ENCODE measurements around the gene TTYH2.

The TTYH2 gene

DNA sequence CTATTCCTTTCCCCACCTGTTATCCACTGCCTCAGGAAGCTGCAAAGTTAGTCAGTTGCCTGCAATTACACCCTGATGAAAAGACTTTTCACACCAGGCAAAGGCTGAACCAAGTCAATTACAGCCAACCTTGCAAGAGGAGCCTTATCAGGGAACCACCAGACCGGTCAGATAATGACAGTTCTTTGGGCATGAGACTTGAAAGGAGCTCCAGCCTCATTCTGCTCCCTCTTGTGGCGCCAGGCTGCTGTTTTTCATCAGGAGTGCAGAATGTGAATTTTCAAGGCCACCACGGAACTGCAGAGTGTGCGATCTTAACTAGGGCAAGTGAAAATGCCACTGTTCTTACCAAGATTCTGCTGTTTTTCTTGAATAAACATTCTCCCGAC, 83.2 kb downstream of the TTYH2 start:
- peak; percentile 15 for DNase-seq

DNA sequence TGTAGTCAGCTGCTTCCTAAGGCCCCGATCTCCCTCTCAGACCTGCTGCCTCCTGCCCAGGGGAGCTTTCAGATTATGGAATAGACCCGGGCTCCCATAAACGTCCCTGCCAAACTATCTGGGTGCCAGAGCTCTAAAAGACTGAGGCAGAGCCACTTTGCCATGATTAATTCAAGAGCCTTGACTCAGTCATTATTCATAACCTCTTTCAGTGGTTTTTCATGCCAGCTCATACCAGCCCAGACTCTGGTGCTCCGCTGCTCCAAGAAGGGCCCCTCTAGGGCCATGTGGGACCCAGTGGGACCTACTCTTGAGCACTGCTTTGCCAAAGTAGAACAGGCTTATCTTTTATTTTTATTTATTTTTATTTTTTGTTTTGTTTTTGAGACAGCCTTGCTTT, 84.6 kb downstream of the TTYH2 start:
- no peak for DNase-seq

DNA sequence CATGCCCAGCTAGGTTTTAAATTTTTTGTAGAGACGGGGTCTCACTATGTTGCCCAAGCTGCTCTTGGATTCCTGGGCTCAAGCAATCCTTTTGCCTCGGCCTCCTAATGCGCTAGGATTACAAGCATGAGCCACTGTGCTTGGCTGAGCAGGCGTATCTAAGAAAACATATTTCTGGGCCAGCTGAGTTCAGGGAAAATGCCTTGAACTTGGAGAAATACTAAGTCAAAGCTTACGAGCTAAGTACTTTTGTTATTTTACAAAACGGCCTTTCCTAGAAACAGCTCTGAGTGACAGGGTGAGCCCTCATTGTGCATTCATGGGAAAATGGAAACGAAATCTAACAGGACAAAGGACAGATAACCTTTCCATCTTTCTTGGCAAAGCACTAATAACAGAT, 85.4 kb downstream of the TTYH2 start:
- no peak for DNase-seq

DNA sequence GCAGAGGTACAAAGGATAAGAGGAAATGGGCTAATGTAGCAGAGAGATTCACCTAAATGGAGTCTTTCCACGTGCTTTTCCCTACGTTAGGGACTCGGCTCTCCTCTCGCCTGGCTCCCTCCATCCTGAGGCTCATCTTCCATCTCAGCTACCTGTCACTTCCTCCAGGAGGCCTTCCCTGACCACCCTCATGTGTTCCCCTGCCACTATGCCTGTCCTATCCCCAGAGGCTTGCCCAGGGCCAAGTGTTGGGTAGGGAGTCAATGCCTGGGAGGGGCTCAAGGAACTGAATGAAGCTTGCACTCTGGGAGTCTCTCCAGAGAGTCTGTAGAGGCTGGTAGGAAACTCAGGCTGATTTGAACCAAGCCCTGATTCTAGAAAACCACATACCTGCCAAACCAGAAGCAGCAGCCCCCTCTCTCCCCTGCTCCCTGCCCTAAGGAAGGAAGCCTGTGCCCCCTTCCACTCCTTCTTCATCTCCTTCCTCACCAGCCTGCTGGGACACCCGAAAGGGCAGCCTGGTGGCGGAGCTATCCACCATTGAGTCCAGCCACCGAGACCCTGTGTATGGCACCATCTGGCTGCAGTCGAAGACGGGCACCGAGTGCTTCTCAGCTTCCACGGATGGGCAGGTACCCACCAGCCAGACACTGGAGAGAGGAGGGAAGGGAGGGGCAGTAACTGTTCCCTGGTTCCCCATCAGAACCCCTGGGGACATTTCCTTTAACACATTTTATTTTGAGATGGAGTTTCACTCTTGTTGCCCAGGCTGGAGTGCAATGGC, 86.0 kb downstream of the TTYH2 start:
- DNase-seq: no peak

DNA sequence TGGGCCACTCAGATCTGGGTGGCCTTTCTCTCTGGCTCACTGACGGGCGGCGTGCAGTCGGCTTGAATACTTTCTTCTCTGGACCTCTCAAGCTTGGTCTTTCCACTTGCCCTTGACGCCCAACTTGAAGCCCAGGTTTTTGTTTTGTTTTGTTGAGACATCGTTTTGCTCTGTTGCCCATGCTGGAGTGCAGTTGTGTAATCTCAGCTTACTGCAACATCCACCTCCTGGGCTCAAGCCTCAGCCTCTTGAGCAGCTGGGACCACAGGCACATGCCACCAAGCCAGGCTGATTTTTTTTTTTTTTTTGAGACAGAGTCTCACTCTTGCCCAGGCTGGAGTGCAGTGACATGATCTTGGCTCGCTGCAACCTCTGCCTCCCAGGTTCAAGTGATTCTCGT, 89.9 kb downstream of the TTYH2 start:
- no peak for DNase-seq

DNA sequence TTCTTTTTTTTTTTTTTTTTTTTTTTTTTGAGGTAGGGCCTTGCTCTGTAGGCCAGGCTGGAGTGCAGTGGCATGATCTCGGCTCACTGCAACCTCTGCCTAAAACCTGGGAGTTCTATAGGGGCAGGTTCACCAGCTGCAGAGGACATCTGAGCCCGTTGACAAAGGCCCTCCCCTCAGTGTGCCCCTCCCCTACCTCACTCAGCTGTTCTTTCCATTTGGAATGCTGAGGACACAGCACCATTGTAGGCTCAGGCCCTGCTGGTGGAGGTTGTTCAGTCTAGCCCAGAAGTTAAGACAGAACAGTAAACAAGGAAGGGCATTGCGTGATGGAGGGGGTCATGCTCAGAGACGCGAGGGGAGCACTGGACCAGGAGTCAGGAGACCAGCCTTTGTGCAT, 90.8 kb downstream of the TTYH2 start:
- DNase-seq: no peak

DNA sequence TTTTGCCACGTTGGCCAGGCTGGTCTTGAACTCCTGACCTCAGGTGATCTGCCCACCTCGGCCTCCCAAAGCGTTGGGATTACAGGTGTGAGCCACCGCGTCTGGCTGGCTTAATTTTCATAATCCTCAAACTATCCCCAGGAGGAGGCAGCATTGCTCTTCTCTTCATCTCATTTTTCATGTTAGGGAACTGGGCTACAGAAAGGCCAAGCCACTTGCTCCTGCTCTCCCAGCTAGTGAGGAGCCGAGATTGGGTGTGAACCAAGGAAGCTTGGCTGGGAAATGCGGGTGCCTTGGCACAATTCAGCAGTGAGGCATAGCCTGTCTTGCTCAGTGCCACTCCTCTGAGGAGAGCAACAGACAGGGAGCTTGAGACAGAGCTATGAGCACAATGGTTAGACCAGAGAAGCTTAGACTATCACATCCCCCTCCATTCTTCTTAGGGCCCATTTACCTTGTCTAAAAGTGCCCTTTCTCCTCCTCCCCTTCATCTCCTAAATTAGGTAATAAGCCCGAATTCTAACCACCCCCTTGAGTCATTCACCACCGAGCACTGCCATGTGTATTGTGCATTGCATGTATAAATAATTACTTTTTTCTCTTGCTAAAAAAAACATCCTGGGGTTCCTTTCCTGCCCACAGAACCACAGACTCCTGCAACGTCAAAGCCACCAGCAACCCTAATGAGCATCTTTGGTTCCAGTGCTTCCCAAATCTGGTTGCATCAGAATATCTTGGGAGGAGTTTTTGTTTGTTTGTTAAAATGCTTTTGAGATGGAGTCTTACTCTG, 92.7 kb downstream of the TTYH2 start:
- DNase-seq: peak; percentile 24

DNA sequence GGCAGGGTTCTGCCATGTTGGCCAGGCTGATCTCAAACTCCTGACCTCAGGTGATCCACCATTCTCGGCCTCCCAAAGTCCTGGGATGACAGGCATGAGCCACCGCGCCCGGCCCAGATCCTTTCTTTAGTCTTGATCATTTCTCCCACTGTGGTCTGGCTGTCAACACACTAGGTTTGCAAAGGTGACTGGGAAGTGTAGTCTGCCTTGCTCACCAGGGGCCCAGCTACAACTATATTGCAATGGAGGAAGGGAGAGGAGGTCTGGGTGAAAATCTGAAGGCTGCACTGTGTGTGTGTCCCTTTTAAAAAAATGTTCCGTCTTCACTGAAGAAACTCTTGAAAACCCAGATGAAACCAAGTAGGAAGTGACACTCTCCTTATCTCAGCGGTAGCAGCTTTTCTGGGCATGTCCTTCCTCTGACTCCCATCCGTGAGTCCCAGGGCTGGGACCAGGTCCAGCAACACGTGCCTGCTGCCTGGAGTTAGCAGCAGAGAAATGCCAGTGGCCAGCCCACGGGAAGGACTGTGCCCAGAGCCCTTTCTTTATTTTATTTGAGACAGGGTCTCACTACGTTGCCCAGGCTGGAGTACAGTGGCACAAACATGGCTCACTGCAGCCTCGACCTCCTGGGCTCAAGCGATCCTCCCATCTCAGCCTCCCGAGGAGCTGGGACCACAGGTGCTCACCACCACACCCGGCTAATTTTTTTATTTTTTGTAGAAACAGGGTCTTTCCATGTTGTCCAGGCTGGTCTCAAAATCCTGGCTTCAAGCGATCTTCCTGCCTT, 94.8 kb downstream of the TTYH2 start:
- DNase-seq: peak; percentile 79

DNA sequence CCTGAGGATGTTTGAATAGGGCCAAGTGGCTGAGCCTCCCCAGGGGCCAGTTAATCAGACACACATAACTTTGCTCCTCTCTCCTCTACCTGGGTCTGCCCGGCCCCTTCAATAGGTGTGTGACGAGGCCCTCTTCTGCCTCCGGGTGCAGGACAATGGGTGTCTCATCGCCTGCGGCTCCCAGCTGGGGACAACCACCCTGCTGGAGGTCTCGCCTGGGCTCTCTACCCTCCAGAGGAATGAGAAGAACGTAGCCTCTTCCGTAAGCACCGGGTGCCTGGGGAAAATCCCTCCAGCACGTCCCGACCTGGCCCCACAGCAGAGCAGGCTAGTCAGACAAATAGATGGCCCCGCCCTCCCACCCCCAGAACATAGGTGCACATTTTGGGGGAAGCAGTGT, 96.5 kb downstream of the TTYH2 start:
- DNase-seq: no peak

Measured in GDM1 (cell line).